ENCODE data around the gene GNB3.
"Not testable (repeated sequence)": the region's sequence is repeated elsewhere in the genome, so short reads cannot be mapped to it uniquely, and the experiment has no call there.

GNB3 gene

DNA sequence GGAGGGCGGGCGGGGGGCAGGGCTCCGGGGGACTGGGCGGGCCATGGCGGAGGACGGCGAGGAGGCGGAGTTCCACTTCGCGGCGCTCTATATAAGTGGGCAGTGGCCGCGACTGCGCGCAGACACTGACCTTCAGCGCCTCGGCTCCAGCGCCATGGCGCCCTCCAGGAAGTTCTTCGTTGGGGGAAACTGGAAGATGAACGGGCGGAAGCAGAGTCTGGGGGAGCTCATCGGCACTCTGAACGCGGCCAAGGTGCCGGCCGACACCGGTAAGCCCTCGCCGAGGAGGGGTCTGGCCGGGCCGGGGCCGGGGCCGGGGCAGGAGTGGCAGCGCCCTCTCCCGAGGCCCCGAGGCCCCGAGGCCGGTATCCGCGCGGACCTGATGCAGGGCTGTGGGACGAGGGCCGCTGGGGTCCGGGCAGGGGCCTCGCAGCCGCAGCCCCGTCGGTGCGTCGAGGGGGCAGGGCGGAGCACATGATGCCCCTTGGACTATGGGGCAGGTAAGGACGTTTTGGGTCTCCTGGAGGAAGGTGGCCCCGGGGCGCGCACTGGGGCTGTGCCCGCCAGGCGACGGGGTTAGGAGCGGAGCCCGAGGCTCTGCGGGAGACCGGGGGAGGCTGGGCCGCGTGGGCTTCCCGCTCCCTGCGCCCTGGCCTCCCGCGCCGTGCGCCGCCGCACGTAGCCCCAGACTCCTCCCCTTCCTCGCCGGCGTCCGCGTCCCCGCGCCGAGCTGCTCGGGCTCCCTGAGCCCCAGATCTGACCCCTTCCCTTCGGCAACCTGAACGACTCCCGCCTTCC lies 26.9 kb downstream of the GNB3 start, which contains the start of gene TPI1:
Gene TPI1 (plus strand): TSS at position 119 of the 798 bp plus-strand sequence. CDS start 36 bp downstream, at position 155.
- DNase-seq (ENCODE audit: insufficient read length, low spot score) (peak; percentile 91), FAIRE-seq (no peak)
- TF ChIP-seq, protein P1, sequence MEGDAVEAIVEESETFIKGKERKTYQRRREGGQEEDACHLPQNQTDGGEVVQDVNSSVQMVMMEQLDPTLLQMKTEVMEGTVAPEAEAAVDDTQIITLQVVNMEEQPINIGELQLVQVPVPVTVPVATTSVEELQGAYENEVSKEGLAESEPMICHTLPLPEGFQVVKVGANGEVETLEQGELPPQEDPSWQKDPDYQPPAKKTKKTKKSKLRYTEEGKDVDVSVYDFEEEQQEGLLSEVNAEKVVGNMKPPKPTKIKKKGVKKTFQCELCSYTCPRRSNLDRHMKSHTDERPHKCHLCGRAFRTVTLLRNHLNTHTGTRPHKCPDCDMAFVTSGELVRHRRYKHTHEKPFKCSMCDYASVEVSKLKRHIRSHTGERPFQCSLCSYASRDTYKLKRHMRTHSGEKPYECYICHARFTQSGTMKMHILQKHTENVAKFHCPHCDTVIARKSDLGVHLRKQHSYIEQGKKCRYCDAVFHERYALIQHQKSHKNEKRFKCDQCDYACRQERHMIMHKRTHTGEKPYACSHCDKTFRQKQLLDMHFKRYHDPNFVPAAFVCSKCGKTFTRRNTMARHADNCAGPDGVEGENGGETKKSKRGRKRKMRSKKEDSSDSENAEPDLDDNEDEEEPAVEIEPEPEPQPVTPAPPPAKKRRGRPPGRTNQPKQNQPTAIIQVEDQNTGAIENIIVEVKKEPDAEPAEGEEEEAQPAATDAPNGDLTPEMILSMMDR (IDR thresholded peaks at IDR 0.05; ENCODE audit: insufficient read depth, missing control alignments), result no peak

DNA sequence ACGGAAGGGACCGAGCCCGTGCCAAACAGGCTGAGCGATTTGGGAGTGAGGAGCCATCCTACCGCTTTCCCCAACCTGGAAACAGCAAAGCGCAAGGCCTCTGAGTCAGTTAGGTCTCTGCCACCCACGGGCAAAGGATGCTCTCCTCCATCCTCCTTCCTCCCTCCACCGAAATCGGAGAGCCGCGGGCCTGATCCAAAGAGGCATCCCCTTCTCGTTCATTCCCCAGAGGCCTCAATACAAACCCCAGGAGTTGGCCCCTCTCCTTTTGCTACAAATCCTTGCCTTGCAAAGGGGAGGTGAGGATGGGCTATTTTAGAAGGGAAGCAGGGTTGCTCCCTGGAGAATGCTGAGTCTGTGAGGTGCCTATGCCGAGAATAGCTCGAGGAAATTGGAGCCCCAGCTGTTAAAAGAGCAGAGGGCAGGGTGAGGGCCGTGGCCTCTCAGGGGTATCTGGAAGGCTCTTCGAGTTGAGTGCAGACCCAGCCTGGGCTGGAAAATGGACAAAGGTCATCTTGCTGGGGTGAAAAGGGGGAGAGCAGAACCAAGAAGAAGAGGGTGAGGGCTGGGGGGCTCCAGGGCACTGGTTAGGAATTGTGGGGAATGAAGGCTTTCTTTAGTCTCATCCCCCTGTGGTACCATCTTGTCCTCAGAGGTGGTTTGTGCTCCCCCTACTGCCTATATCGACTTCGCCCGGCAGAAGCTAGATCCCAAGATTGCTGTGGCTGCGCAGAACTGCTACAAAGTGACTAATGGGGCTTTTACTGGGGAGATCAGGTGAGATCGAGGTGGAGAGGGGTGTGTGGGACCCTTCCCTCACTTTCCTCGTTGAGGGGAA lies 27.7 kb downstream of the GNB3 start:
- DNase-seq (ENCODE audit: insufficient read length, low spot score), result no peak
- TF ChIP-seq, protein P1 (IDR thresholded peaks at IDR 0.05; ENCODE audit: insufficient read depth, missing control alignments), result peak; percentile 27
- no peak for FAIRE-seq

DNA sequence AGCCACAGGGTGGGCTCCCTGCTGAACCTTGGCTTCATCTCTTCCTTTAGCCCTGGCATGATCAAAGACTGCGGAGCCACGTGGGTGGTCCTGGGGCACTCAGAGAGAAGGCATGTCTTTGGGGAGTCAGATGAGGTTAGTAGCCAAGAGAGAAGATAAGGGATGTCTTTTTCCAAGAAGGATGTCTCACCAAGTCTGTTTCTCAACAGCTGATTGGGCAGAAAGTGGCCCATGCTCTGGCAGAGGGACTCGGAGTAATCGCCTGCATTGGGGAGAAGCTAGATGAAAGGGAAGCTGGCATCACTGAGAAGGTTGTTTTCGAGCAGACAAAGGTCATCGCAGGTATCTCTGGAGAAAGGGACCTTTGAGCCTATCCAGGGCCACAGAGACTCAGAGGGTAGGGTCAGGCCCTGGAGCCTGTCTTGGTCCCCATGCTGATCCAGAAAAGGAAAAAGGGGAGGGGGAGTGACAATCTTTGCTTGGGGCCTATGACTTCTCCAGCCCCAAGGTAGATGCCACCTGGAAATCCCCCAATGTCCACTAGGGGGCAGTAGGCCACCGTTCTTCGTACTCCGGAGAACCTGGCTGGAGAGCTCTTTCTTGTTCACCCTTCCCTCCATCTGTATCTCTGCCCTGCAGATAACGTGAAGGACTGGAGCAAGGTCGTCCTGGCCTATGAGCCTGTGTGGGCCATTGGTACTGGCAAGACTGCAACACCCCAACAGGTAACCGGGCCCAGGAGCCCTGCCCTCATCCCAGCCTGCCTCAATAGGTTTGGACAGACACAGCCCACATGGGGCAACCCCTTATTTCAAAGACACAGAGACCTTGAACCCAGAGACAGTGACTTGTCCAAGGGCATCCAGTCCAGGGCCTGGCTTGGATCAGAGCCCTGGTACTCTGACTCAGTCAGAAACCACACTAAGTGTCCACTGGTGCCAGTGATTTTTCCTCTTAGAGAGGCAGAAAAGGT lies 28.6 kb downstream of the GNB3 start:
- DNase-seq (ENCODE audit: insufficient read length, low spot score) (peak; percentile 79), FAIRE-seq (no peak)
- TF ChIP-seq, protein P1 (IDR thresholded peaks at IDR 0.05; ENCODE audit: insufficient read depth, missing control alignments), result peak; percentile 73

DNA sequence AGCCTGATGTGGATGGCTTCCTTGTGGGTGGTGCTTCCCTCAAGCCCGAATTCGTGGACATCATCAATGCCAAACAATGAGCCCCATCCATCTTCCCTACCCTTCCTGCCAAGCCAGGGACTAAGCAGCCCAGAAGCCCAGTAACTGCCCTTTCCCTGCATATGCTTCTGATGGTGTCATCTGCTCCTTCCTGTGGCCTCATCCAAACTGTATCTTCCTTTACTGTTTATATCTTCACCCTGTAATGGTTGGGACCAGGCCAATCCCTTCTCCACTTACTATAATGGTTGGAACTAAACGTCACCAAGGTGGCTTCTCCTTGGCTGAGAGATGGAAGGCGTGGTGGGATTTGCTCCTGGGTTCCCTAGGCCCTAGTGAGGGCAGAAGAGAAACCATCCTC lies 29.6 kb downstream of the GNB3 start:
- DNase-seq (ENCODE audit: insufficient read length, low spot score); FAIRE-seq: not testable (repeated sequence)

DNA sequence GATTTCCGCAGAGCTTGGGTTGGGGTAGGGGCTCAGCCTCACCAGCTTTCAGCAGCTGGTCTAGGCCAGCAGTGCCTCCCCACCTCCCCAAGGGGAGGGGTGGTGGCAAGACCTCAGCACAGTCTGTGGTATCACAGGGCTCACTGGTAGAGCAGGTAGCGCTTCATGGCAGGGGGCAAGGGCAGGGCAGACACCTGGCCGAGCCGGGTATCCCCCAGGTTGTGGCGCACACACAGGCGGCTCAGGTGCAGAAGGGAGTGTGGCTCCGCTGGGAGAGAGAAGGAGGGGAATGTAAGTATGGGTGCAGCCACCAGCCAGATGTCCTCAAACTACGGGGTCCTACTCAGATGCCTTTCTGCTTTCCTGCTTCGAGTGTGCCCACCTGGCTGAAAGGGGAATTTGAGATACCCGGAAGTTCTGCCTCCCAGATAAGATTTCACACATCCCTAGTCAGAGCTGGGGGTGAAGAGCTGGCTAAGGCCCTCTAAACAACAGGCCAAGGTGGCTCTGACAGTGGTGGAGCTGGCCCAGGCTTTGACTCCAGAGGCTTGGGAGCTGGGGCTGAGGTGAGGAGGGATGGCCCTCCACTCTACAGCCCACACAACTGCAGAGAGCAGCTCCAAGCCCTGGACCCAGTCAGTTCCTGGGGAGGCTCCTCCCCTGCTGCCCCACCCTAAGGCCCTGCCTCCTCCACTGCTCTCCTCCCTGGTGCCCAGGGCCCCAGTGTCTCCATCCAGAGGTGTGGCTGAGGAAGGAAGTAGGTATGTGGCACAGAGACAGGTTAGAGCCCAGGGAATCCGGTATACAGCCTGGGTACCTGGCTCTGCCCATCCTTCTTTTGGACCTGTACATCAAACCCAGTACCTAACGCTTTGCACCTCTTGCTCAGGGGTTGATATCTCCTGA lies 30.6 kb downstream of the GNB3 start:
- DNase-seq (ENCODE audit: insufficient read length, low spot score), result no peak
- TF ChIP-seq, protein P1 (IDR thresholded peaks at IDR 0.05; ENCODE audit: insufficient read depth, missing control alignments), result no peak
- no peak for FAIRE-seq

DNA sequence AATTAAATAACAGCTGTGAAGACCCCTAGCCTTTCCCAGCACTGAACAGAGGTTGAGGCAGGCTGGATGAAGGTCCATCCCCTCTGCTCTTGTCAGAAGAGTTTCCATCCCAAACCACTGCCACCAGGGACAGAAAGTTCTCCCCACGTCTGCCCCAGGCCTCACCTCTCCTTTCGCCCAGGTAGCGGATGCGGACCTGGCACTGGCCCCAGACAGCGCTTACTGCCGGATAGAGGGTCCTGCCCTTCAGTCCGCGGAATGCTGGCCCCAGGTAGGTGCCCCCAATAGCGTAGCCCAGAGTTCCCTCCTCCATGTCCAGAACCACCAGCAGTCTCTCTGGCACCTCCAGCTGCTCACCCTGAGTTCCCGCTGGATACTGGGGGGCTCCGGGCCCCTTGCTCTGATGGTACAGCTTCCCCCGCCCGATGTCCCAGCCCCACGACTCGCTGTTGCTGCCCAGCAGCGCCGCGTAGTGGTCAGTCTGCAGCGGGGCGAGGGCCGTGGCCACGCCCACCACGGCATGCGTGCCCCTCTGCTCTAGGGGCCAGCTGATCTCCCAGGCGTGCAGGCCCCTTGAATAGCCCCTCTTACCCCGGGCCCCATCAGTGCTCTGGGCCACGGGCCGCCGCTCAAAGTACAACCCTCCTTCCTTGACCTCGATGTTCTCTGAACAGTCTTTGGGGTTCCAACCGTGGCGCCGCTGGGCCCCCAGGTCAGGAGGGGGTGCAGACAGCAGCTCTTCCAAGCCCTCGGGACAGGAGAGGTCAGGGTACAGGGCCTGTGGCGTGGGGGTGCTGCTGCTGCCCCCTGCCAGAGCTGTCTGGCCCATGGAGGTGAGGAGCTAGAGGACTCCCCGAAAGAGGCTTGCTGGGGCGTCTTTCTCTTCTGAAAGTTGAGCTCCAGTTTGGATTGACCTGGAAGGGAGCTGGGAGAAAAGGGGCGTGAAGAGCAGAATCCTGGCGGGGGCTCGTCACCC lies 31.6 kb downstream of the GNB3 start:
- TF ChIP-seq, protein P1 (IDR thresholded peaks at IDR 0.05; ENCODE audit: insufficient read depth, missing control alignments), result peak; percentile 82
- DNase-seq (ENCODE audit: insufficient read length, low spot score) (peak; percentile 65), FAIRE-seq (no peak)

Data from D721Med (cell line).